T-helper 1 cell (primary cell): ENCODE results near the gene SUSD1.
"Not testable (repeated sequence)": the region's sequence is repeated elsewhere in the genome, so short reads cannot be mapped to it uniquely, and the experiment has no call there.

Experiments
- DNase-seq, 5 donors: peaks; one replicate each; pipeline ENCODE4 v3.0.0-alpha.2; 2012 to 2020

Gene SUSD1

GRCh38 chr9:112173489-112174221 lies 1.4 kb downstream of the SUSD1 start:
- DNase-seq: no peak

DNA sequence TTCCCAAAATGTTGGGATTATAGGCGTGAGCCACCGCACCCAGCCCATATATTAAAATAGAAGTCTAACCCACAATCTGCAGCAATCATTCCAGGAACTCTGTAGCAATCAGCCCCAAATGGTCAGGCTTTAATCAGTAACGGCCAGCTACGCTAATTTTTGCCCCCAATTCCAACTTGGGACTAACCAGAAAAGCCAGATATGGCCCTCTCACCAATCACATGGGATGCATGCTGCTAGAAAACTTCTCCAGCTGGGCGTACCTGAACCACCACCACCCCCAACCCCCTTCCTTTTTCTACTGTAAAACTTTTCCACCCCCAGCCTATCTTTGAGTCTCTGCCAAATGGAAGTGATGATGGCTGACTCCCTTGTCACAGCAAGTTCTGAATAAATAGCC lies 4.1 kb downstream of the SUSD1 start:
- DNase-seq: no peak

DNA sequence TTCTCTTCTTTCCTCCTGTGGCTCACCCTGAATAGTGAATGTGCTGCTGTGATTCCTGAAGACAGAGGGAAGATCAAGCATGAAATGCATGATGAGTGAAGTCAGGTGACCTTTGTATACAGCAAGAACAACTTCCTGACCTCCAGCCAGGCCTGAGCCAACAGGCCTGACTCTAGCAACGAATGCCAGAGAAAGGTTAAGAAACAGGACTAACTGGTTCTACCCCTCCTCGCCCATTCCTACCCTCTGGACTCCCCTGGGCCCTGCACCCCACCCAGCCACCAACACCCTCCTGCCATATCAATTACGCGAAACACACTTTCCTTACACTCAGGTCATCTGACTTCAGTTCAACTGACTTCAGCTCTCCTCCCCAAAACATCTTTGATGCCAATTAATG lies 4.9 kb downstream of the SUSD1 start:
- no peak for DNase-seq

GRCh38 chr9:112169368-112169767 lies 5.7 kb downstream of the SUSD1 start:
- DNase-seq: no peak

GRCh38 chr9:112168197-112168596 lies 6.9 kb downstream of the SUSD1 start:
- peak in 1 of 5 donors; percentile 28 for DNase-seq

GRCh38 chr9:112166176-112167140 lies 8.6 kb downstream of the SUSD1 start:
- DNase-seq: no peak

- DNase-seq: no peak
Measured at GRCh38 chr9:112162621-112163413, 12.3 kb downstream of the SUSD1 start.

DNA sequence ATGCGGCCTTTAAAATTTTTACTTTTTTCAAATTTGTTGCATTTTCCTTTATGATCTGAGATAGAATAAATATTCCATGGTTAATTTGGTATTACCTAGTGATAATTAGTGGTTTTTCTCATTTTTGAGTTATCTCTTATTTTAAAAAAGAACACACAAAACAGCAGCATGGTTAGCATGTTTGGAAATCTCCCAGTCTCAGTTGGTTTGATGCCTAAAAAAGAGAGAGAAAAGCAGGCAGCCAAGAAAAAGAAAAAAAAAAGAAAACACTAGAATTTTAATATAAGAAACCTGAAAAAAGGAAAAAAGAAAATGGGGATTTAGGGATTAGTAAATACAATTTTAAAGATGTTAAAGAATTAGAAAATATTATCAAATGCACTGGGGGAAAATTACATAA lies 15.3 kb downstream of the SUSD1 start:
- no peak for DNase-seq

DNA sequence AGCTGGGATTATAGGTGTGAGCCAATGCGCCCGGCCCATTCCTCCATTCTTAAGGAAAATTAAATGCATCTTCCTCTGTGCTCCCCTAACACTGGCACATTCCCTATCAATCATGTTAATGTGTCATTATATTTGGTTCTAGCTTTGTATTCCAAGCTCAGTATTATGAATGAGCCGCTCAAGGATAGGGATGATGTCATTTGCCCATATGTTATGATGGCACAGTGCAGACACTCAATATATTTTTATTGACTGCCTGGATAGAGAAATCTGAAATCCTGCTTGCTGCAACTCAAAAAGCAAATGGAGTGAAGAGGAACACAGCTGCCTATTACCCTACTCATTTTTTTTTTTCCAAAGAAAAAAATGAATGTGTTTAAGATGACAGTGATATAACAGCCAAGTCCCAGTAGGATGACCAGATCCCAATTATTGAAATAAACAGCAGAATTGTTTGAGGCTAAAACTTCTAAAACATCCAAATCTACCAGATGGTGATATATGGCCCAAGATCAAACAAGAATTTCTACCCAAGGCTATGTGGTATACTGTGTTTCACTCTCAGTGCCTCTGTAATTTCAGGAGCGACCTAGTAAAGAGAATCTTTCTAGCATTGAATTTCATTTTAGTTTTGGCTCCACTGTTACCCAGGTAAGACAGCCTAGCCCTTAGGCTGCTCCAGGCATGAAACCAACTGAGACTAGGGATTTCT lies 16.3 kb downstream of the SUSD1 start:
- DNase-seq: no peak

DNA sequence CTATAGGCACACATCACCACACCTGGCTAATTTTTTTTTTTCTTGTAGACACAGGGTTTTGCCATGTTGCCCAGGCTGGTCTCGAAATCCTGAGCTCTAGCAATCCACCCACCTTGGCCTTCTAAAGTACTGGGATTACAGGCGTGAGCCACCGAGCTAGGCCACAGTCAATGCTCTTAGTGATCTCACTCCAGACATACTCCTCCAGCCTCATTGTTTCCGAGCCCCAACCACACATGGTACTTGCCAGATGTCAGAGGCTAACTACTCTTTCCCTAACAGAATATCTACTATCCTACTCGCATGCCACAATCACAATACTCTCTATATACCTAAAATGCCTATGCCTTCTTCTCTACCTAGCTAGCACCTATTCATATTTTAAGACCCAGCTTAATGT lies 17.1 kb downstream of the SUSD1 start:
- no peak for DNase-seq

GRCh38 chr9:112157087-112157486 lies 18.0 kb downstream of the SUSD1 start:
- no peak for DNase-seq

DNA sequence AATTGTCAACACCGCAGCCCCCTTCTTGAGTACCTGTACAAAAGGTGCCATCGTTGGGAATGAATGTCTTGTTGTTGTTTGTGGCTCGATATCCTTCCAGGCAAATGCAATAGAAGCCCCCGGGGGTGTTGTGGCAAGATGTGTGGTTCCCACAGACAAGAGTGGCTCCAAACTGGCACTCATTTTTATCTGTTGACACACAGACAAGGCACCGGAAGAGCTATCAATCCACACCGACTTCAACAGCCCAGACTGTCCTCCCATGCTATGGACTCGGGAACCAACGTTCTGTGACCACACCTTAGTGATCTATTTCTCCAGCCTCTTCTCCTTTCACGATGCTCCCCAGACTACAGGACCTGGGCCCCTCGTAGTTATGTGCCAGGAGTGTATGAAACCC lies 25.9 kb downstream of the SUSD1 start:
- DNase-seq: no peak

GRCh38 chr9:112145886-112146285 lies 29.2 kb downstream of the SUSD1 start:
- no peak for DNase-seq

- no peak for DNase-seq
Measured at GRCh38 chr9:112144807-112145206, 30.3 kb downstream of the SUSD1 start.

DNA sequence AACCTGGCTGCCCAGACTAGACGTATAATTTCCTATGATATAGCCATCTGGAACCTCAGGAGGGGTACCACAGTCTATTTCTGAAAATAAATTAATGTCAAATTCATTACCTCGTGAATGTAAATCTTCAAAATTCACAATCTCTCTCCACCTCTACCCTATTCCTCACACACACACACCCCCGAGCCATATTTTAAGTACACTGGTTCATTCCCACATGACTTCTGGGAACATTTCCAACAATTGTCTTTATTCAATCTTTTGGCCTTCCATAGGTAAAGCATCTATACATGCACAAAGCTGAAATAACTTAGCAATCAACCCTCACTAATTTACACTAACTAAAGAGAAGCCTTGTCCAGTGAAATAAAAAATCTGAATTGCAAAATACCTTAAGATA lies 32.7 kb downstream of the SUSD1 start:
- DNase-seq: no peak

DNA sequence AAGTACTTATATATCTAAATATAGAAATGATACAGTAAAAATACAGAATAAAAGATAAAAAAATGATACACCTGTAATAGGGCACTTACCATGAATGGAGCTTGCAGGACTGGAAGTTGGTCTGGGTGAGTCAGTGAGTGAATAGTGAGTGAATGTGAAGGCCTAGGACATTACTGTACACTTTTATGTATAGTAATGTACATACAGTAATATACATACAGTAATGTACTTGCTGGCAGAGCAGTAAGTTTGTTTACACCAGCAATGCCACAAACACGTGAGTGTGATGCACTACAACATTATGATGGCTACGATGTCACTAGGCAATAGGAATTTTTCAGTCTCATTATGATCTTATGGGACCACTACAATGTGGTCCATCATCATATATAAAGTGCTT lies 34.2 kb downstream of the SUSD1 start:
- no peak for DNase-seq

DNA sequence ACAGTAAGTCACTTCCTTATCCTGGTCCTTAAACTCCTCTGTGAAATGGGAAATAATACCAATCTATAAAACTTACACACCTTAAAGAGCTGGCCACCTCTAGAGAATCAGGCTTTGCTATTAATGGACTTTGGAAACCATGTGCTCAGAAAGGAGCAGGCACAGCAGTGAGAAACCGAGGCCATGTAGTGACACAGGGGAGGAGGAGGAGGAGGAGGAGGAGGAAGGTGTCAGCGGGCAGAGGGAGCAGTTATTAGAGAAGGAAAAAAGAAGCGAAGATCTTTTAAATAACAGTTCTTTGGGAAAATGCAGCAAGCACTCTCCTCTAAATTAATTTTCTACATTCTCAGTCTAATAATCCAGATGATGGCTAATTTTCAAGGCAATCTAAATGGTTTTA lies 38.0 kb downstream of the SUSD1 start:
- DNase-seq: no peak

DNA sequence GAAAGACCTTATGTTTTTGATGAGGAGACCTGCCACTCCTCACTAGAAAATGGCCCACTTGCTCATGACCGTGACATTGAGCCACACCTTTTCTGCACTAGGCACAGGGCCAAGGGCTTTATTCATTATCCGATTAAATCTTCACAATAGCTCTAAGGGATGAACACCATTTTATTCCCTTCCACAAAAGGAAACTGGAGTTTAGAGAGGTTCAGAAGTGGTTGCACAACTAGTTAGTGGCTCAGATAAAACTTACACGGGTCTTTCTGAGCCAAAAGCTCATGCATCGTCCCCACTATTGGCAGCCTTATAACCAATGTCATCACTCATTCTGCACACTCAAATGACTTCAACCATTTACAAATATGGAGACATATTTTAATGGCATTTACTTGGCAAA lies 39.4 kb downstream of the SUSD1 start:
- no peak for DNase-seq

GRCh38 chr9:112133806-112134205 lies 41.3 kb downstream of the SUSD1 start:
- not testable (repeated sequence) for DNase-seq

GRCh38 chr9:112132356-112132755 lies 42.7 kb downstream of the SUSD1 start:
- DNase-seq: no peak

GRCh38 chr9:112130997-112131396 lies 44.1 kb downstream of the SUSD1 start:
- no peak for DNase-seq

DNA sequence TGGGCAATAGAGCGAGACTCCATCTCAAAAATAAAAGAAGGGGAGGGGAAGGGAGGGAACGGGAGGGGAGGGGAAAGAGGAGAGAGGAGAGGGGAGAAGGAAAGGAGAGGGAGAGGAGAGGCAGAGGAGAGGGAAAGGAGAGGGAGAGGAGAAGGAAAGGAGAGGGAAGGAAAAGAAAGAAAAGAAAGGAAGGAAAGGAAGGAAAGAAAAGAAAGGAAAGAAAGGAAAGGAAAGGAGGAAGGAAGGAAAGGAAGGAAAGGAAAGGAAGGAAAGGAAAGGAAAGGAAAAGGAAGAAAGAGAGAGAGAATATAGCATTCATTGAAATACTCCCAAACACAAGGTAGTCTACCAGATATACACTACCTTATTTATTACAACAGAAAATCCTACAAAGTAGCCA lies 44.8 kb downstream of the SUSD1 start:
- no peak for DNase-seq

DNA sequence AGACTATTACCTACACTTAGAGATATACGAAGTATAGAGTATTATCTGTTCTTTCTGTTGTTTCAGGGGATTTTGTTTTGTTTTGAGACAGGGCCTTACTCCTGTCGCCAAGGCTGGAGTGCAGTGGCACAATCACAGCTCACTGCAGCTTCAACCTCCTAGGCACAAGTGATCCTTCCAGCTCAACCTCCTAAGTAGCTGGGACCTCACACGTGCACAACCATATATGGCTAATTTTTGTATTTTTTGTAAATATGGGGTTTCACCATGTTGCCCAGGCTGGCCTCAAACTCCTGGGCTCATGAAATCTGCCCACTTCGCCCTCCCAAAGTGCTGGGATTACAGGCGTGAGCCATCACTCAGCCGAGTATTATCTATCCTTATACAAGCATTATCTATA lies 45.9 kb downstream of the SUSD1 start:
- no peak for DNase-seq
